ENCODE measurements around the gene COL13A1.
A peak's percentile ranks its signal among the peaks of the same experiment; 100 is the strongest.

Gene COL13A1

DNA sequence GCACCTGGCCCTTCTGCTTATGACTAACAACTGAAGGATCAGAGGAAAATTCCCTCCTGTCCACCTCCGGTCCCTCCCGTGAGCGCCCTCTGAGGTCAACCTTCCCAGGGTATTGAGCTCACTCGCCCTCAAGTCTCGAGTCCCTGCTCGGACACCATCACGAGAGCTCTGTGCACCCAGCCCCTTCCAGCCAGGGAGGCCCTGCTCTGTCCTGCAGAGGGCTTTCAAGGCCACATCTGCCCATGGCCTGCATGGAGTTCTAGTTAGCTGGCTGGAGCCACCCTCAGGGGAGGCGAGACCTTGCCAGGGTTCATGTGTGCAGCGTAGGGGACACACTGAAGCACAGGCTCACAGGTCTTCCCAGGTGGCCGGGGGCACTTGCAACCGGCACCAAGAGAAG lies 140.0 kb downstream of the COL13A1 start:
- FAIRE-seq (no peak), DNase-seq (ENCODE audit: low spot score) (no peak)

DNA sequence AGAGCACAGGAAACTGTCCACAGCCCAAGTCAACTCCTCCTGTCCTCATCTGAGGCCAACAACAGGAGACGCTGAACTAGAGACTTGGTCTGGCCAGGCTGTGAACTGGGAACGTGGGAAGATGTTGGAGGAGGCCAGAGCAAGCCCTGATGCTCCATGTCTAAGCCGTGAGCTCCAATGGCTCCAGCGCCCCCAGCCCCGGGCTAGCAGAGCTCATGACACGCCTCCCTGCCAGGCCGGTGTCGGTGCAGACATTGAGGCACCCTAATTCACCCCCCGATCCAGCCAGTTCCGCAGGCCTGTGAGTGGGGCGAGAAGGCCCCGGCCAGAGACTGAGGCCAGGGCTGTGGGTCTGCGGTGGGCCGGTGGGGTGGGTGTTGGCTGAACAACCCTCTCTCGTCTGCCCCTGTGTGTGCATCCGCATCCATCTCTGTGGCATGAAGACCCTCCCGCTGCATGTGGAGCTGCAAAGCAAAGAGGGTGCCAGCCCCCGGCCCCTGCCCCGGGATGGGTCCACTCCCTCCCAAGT lies 141.7 kb downstream of the COL13A1 start:
- no peak for DNase-seq (ENCODE audit: low spot score)
- FAIRE-seq, result no peak

DNA sequence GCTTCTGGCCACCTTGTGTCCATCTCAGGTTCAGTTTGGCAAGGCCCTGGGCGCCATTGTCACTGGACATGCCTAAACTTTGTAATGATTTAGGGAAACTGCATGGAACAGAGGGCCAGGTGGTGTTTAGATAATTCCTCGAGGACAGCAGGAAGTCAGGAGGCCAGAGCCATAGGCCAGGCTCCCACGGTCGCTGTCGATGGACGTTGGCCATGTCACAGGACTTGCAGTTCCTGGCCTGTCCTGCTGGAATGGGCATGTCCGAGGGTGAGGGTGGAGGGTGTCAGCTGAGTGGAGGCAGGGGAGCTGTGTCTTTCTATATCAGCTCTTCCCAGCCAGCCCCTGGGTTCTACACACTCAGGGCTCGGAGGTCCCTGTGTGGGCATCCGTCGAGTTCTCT lies 143.1 kb downstream of the COL13A1 start:
- no peak for DNase-seq (ENCODE audit: low spot score)
- no peak for FAIRE-seq

DNA sequence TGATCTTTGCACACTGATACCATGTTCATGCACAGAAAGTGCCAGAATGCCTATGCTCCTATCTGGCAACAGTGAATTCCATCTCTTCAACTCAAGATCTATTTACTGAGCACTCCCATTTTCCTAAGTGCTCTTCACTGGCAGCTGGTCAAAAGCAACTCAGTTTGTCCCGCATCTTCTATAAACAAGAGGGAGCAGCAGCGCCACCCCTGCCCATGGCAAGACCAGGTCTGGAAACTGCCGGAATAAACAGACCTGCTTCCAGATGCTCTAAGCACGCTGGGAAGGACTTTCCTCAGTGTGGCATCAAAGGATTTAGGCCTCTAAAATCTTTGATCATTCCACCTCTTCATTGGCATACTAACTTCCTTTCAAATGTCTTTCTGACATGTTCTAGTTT lies 146.6 kb downstream of the COL13A1 start:
- DNase-seq (ENCODE audit: low spot score), result no peak
- no peak for FAIRE-seq

DNA sequence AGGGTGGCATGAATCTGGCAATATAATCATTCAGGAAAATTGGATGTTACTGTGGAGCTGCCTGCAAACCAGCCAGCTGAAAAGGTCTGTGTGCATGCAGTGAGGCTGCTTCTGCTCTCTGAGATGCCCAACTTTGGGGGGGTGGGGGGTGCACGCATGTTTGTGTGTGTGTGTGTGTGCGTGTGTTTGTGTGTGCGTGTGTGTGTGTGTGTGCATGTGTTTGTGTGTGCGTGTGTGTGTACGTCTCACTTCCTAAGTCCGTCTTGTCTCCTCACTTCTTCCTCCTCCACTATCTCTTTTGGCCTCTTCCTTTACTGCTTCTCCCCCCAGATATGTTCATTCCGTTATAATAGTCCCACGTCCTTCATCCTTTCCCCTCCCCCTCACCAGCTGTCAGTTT lies 148.1 kb downstream of the COL13A1 start:
- FAIRE-seq, result peak; percentile 82

DNA sequence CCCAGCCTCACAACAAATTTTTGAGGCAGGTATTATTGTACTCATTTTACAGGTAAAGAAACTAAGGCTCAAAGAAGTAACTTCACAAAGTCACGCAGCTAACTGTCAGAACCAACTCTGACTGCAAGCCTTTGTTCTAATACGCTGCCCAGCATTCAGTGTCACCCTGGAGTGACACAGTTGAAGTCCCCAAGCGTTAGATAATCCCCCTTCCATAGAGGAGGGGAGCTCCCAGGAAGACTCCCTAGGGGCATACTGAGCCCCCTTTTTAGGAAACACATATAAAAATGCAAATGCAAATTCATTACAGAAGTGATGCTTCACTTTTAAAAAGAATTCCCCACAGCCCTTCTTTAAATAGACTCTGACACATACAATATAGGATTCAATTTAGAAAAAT lies 150.0 kb downstream of the COL13A1 start:
- DNase-seq (ENCODE audit: low spot score) (no peak), FAIRE-seq (no peak)

More for the DNA sequence above, 148.1 kb downstream of the COL13A1 start:
- no peak for DNase-seq (ENCODE audit: low spot score)

DNA sequence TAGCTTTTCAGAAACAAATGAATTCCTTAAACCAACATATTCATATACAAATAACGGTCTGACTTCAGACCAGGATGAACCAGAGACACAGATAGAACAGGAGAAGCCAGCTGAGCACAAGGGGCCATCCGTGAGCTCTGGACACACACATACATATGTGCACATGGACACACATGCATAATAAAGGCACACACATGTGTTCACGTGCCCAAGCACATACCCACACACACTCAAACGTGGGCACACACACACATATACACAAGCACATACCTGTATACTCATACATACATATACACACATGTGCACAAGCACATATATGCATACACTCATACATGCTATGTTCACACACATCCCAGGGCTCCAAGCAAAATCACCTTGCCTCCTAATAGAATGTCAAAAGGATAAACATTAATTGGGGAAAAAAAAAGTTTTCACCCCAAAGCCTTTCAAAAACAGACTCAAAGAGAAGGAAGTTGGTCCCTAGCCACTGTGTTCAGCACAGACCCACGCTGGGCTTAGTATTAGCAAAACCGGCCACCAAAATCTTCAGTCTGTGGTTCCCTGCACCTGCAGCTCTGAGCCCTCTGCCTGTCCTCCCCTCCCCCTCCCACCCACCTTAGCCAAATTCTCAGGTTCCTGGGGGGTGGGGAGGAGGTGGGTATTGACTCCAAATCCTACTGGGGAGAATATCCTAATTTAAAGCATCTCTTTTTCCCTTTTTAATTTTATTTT lies 150.5 kb downstream of the COL13A1 start:
- peak; percentile 84 for FAIRE-seq

DNA sequence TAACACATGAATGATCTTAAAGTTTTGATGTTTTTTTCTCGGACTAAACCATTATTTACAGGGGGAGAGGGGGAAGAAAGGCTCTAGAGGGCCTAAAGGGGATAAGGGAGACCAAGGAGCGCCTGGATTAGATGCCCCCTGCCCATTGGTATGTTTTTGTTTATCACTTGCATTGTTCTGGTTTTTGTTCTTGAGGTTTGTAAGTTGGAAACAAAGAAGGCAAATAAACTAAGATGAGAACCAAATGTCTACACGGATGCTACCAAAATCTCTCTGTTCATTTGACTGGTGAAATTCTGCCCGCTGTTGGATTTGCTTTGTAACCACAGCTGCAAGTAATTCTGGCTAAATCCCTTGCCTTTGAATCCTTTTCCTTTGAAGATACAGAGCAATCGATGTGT lies 151.1 kb downstream of the COL13A1 start:
- no peak for DNase-seq (ENCODE audit: low spot score)
- no peak for FAIRE-seq

More for the DNA sequence above, 150.5 kb downstream of the COL13A1 start:
- no peak for DNase-seq (ENCODE audit: low spot score)

DNA sequence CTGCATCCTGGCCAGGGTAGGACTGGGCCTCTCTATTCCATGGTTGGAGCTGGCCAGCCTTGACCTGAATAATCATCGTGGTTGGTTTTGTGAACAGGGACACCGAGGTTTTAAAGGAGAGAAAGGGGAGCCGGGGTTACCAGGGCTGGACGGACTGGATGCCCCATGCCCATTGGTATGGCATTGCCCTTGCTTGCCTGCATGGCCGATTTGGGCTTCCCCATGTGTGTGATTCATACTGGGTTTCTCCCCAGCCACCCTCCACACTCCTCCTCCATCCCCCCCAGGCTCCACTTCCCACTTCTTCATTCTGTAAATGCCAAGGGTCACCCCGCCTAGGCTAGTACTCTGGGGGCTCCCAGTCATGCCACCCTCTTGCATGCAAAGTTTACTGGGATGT lies 152.1 kb downstream of the COL13A1 start:
- FAIRE-seq, result no peak

DNA sequence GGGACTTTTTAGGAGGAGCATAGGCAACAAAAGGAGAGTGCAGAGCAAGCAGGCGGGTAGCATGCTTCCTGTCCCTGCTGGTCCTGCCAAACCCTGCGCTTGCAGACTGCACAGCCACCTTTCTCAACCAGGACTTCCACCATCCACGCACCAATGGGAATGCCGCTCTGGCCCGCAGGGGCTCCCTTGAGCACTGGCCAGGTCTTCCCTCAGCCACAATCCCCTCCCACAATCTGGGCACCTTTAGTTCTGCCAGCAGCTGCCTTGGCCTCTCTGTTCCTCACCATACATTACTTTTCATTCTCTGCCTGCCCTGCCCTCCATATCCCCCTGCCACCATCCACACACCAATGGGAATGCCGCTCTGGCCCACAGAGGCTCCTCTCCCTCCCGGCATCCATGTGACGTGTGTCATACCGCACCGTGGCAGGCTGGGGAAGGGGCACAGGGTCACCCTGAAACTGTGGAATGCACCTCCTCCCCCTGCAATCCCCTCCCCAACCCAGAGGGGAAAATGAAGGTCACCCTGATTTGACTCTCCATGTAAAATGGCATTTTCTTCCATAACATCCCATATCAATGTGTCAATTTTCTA lies 153.6 kb downstream of the COL13A1 start:
- FAIRE-seq (no peak), DNase-seq (ENCODE audit: low spot score) (no peak)

More for the DNA sequence above, 152.1 kb downstream of the COL13A1 start:
- DNase-seq (ENCODE audit: low spot score), result no peak

DNA sequence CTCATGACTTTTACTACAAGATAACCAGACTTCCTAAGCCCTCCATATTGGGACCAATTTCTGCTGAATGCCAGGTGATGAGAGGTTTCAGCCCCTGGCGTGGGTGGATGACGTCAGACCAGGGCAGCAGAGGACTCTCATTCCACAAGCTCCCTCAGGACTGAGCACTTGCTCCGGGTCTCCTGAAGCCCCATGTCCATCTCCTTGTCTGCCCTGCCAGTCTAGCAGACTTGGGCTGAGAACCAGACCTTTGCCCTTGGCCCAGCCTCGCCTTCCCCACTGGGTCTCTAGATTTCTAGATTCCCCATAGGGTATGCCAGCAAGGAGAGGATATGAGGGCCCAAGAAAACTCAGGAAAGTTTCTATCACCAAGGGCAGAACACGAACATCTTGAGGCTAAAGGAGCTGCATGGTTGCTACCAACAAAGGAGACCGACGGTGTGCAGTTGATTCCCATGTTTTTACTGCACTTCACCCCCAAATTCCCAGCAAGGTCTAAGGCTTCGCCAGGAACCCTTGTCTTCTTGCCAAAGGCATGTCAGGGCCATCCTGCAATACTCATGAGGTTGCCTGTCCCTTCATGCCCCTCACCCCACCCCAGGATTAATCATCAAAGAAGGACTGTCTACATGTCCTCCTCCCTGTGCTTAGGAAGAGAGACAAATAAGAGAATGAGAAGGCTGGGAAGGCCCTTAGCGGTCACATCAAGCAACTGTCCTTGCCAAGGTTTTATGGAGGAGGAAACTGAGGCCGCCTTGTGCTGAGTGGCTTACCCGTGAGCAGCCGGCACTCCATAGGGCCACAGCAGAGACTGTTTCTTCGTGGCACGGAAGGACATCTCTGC lies 154.4 kb downstream of the COL13A1 start:
- DNase-seq (ENCODE audit: low spot score) (no peak), FAIRE-seq (no peak)

DNA sequence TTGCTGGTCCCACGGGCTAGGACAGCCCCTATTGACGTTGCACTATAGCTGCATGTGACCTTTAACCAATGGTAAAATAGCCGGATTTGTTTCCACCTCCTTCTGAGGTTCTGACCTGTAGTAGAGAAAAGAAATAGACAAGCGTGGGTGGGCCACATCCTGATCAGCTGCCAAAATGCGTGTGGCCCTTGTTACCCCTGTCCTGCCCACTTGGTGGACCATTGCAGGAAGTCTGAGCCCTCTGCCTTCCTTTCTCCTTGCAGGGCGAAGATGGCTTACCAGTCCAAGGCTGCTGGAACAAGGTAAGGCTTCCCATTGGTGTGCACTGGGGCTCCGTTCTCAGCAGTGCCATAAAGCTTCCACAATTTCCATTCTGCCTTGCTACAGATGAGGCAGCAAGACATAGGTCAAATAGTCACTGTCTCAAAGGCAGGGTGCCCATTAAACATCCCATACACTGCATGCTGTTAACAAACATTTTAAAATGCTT lies 155.1 kb downstream of the COL13A1 start:
- DNase-seq (ENCODE audit: low spot score) (no peak), FAIRE-seq (peak; percentile 56)

DNA sequence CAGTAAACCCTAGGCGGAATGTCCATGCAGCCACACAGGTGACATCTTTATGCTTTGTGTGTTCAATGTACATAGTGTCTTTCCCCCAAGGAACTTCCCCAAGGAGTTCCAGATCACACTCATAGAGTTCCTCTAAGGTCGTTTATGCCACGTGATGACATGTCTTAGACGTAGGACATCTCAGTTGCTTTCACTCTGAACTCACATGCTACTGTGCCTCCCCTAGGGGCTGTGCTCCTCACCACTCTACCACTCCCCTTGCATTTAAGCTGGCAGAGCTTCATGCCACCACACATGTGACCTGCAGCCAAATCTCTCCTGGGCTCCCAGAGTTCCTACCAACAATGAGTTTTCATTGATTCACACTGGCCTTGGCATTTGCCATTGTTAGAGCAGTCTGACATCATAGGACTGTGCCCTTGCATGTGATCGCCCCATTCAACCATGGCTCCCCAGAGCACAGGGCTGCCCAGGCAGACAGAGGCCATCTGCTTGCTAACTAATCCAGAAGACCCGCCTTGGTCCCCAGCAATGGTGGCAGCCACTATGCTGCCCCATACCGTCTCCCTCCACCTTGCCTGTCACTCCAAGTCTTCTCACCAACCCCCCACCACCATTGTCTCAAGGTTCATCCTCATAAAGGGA lies 155.7 kb downstream of the COL13A1 start:
- FAIRE-seq, result no peak

DNA sequence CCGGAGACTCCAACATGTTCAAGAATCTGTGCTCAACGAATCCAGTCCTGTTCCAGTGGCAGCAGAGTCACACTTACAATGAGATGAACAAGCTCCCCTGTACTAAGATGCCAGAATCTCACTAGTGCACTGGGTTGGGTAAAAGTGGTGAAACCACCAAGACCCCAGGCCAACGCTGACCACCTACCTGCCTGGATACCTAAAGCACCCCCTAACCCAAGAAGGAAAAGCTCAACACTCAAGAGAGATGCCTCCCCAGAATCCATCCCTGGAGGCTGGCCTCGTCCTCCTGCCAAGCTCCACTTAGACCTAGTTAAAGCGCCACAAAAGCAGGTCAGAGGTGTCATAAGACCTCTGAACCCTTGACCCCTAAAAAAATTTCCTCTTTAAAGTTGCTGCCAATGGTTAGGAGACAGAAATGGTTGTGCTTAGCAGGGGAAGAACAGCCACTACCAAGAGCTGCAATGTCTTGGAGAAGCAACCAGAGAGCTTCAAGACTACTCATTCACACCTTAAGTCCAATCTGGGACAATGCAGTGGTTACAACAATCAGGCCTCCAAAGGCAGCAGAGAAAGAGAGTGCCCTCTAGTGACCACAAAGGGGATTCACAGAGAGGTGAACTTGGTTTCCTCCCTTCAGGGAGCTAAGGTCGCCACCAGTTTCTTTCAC lies 156.3 kb downstream of the COL13A1 start:
- peak; percentile 84 for DNase-seq (ENCODE audit: low spot score)
- FAIRE-seq, result peak; percentile 74

More for the DNA sequence above, 155.7 kb downstream of the COL13A1 start:
- no peak for DNase-seq (ENCODE audit: low spot score)

DNA sequence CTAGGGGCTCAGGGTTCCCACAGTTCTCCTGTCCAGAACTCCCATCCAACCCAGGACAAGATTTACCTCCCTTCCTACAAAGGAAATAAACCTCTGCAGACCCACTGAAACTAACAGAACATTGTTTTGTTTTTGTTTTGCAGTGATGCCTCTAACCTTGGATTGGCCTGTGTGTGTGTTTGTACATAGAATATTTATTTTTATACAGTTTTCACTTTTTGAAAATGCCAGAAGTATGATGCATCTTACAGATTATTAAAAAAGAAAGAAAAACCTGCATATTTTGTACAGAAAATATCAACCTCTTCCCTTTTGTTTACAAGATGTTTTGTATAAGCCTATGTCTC lies 156.8 kb downstream of the COL13A1 start:
- DNase-seq (ENCODE audit: low spot score) (no peak), FAIRE-seq (no peak)

DNA sequence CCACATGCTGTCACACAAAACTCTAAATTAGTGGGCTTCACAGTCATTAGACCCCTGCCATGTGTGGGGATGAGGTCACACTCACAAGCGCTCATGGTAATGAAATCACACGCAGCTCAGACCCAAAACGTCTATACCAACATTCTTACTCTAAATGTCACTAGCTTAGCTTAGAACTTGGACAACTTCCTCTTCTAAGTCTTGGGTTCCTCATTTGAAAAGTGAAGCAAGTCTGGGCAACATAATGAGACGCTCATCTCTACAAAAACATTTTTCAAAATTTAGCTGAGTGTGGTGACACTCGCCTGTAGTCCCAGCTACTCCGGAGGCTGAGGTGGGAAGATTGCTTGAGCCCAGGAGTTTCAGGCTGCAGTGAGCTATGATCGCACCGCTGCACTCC lies 158.2 kb downstream of the COL13A1 start:
- no peak for FAIRE-seq
- DNase-seq (ENCODE audit: low spot score), result no peak

DNA sequence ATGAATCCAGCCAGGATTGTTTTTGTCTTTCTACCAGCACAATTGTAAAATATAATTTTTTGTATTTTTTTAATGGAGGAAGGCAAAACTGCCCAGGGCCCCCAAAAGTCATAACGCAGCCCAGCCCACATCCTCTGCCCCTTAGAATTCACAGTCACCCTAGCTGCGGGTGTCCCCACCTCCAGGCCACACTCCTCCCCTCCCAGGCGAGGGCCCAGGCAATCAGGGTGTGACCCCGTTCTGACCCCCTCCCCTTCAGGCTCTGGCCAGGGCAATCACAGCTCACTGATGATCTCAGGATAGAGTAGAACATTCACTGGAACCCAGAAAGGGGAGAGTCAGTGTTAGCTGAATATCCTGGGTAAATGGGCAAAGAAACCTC lies 158.9 kb downstream of the COL13A1 start:
- no peak for FAIRE-seq
- DNase-seq (ENCODE audit: low spot score), result no peak

DNA sequence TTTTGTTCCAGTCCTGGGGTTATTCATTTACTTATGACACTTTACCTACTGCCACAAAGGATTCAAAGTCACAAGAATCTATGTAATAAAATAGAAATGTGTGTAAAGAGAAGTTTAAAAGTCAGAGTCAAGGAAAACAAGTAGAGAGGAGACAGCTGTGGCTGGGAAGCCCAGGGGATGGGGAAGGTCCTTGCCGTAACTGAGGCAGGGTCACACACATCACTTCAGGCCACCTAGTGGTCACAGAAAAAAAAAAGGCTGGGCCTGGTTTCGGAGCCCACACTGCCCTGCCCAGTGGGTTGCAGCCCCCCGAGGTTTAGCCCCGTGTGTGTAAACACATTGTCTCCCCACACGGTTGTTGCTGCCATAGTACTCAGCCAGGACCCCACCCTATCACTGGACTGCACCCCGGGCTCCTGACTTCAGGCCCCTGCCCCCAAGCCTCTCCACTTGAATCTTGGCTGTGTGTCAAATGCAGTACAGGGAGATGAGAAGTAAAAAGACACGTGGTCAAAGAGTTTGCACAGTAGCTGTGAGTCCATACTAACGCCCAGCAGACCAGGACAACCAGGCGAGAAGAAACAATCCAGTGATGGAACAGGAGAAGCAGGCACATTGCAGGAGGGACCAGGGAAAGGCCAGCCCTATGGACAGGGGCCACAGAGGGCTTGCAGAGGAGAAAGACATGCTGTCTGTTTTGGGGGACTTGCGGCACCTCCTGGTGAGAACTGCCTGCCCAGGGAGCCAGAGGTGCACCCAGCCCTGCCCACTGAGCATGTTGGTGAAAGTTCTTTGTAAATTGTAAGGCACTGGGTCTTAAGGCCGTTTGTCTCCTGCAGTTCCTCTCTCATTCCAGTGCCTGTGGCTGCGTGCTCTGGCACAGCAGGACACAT lies 159.5 kb downstream of the COL13A1 start:
- FAIRE-seq (peak; percentile 27), DNase-seq (ENCODE audit: low spot score) (peak; percentile 41)

DNA sequence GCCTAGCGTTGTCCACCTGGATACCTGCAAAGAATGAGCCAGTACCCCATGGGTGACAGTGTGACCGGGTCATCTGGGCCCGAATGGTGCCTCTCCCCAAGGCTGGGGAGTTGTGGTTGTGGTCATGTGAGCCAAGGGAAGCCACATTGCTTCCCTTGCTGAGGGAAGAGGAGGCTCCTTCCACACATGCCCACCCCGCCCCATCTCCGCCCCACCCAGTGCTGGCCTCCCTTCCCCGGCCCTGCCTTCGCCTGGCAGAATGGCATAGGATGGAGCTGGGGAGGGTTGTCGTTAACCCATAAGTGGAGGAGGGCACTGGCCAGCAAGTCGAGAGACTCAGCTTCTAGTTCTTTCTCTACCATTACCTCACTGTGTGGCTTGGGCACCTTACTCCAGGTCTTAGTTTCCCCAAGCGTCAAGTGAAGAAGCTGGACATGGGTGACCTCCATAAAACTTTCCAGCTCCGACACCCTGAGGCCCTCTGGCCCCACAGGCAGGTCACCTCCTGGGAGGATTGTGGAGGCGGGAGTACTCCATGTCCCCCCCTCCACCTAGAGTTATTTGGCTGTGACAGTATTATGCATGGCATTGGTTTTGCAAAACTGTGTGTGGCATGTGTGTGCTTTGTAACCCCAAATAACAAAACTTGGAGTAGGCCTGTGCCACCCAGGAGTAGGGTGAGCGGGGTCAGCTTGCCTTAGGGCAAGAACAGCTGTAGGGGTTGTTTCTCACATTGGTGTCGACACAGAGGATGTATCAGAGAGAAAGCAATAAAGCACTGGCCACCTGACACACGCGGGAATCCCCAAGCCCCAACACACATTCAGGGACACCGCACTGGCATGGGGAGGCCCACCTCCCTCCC lies 160.4 kb downstream of the COL13A1 start:
- no peak for FAIRE-seq
- DNase-seq (ENCODE audit: low spot score), result no peak
